Measurements from ENCODE around the gene HCLS1. TPM values are rescaled to one million over a fixed set of nuclear protein-coding genes. Genes with fewer than 3 reads are reported as not detected.
"Not testable (repeated sequence)": the region's sequence is repeated elsewhere in the genome, so short reads cannot be mapped to it uniquely, and the experiment has no call there.

HCLS1 gene
- total RNA-seq, 1 donor from 2014 or later: not detected

DNA sequence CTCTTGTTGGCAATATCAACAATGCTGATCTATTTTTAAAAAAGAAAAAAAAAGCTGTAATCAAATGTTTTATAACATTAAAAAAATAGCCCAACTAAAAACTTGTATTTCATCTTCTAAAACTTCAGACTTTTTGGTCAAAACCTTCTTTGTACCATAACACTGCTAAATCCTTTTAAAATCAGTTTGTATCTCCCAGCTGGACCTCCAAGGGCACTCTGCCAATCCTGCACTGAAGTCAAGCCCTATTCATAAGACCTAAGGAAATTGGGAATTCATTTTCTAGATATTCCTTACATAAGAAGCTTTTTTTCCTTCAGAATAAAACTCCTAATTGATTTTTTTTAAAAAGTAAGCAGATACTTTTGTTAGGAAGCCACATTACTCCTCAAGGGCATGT is 38.2 kb upstream of the HCLS1 start:
- Mint-ChIP-seq H3K4me3 (ENCODE audit: unreplicated experiment) (no peak overlapping the region), H3K27me3 (ENCODE audit: unreplicated experiment) (no peaks in the 10 kb centered on the region), H3K9me3 (ENCODE audit: unreplicated experiment) (no peaks in the 10 kb centered on the region), H3K36me3 (ENCODE audit: unreplicated experiment) (peaks cover 7% of the 10 kb centered on the region), H3K27ac (ENCODE audit: unreplicated experiment) (no peak overlapping the region), H3K4me1 (ENCODE audit: low read depth, unreplicated experiment) (no peaks in the 10 kb centered on the region)
- TF ChIP-seq, protein P1, sequence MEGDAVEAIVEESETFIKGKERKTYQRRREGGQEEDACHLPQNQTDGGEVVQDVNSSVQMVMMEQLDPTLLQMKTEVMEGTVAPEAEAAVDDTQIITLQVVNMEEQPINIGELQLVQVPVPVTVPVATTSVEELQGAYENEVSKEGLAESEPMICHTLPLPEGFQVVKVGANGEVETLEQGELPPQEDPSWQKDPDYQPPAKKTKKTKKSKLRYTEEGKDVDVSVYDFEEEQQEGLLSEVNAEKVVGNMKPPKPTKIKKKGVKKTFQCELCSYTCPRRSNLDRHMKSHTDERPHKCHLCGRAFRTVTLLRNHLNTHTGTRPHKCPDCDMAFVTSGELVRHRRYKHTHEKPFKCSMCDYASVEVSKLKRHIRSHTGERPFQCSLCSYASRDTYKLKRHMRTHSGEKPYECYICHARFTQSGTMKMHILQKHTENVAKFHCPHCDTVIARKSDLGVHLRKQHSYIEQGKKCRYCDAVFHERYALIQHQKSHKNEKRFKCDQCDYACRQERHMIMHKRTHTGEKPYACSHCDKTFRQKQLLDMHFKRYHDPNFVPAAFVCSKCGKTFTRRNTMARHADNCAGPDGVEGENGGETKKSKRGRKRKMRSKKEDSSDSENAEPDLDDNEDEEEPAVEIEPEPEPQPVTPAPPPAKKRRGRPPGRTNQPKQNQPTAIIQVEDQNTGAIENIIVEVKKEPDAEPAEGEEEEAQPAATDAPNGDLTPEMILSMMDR (IDR thresholded peaks at IDR 0.05; ENCODE audit: partially characterized antibody, unreplicated experiment): no peak
- DNase-seq: no peak

DNA sequence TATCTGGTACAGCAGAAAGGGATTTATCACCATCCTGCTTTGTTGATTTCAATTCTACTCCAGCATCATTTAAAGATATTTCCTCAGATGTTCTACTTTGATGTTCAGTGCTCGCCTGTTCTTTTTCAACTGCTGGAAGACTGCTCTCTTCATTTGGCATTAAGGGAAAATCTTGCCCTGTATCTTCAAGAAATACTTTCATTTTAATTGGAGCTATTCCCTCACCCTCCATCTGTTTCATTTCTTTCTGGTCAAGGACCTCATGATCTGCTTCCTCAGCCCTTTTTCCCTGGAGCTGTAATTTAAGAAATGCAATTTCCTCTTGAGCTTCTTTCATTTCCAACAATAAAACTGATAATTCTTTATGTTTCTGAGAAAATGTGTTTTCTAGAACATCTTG is 37.8 kb upstream of the HCLS1 start:
- no peak for DNase-seq
- no peaks in the 10 kb centered on the region for H3K4me1 Mint-ChIP-seq (ENCODE audit: low read depth, unreplicated experiment)
- no peaks in the 10 kb centered on the region for H3K27me3 Mint-ChIP-seq (ENCODE audit: unreplicated experiment)
- H3K36me3 Mint-ChIP-seq (ENCODE audit: unreplicated experiment): peaks cover 5% of the 10 kb centered on the region
- TF ChIP-seq, protein P1 (IDR thresholded peaks at IDR 0.05; ENCODE audit: partially characterized antibody, unreplicated experiment): no peak
- no peaks in the 10 kb centered on the region for H3K9me3 Mint-ChIP-seq (ENCODE audit: unreplicated experiment)
- H3K27ac Mint-ChIP-seq (ENCODE audit: unreplicated experiment): no peak overlapping the region
- no peak overlapping the region for H3K4me3 Mint-ChIP-seq (ENCODE audit: unreplicated experiment)

- H3K4me3 Mint-ChIP-seq (ENCODE audit: unreplicated experiment): no peak overlapping the region
- no peaks in the 10 kb centered on the region for H3K27me3 Mint-ChIP-seq (ENCODE audit: unreplicated experiment)
- no peaks in the 10 kb centered on the region for H3K9me3 Mint-ChIP-seq (ENCODE audit: unreplicated experiment)
- no peak for DNase-seq
- H3K4me1 Mint-ChIP-seq (ENCODE audit: low read depth, unreplicated experiment): no peaks in the 10 kb centered on the region
- peaks cover 10% of the 10 kb centered on the region for H3K36me3 Mint-ChIP-seq (ENCODE audit: unreplicated experiment)
- TF ChIP-seq, protein P1 (IDR thresholded peaks at IDR 0.05; ENCODE audit: partially characterized antibody, unreplicated experiment): no peak
- H3K27ac Mint-ChIP-seq (ENCODE audit: unreplicated experiment): no peak overlapping the region
These were observed 35.5 kb upstream of the HCLS1 start for GRCh38 chr3:121696186-121696585.

DNA sequence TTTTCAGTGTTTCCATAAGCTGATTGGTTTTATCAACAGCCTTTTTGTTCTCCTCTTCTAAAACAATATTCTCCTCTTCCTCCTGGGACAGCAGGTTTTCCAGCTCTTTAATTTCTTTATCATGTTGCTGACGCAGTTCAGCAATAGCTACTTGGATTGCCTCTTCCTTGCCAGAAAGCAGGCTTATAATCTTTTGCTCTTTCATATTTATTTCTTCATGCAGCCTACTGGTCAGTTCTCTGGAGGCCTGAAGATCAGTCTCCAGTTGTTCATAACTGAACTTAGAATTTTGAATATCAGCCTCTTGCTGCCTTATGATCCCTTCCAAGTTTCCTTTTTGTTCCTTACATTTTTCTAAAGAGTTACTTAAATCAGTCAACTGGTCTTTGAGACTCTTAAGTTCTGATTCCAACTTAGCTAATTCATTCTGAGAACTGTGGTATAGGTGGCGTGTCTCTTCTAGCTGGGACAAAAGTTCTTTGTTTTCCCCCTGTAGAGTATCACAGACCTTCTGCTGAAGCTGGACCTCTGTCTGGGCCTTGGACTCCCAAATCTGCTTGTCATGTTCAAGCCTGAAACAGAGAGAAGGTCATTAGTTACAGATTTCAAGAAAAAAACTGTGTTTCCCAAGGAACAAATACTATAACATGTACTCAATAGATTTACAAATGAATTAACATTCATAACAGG is 31.5 kb upstream of the HCLS1 start:
- Mint-ChIP-seq H3K4me1 (ENCODE audit: low read depth, unreplicated experiment) (no peaks in the 10 kb centered on the region), H3K9me3 (ENCODE audit: unreplicated experiment) (peaks cover 2% of the 10 kb centered on the region), H3K36me3 (ENCODE audit: unreplicated experiment) (peaks cover 19% of the 10 kb centered on the region), H3K27ac (ENCODE audit: unreplicated experiment) (no peak overlapping the region), H3K4me3 (ENCODE audit: unreplicated experiment) (no peak overlapping the region), H3K27me3 (ENCODE audit: unreplicated experiment) (no peaks in the 10 kb centered on the region)
- no peak for DNase-seq
- TF ChIP-seq, protein P1 (IDR thresholded peaks at IDR 0.05; ENCODE audit: partially characterized antibody, unreplicated experiment): no peak

DNA sequence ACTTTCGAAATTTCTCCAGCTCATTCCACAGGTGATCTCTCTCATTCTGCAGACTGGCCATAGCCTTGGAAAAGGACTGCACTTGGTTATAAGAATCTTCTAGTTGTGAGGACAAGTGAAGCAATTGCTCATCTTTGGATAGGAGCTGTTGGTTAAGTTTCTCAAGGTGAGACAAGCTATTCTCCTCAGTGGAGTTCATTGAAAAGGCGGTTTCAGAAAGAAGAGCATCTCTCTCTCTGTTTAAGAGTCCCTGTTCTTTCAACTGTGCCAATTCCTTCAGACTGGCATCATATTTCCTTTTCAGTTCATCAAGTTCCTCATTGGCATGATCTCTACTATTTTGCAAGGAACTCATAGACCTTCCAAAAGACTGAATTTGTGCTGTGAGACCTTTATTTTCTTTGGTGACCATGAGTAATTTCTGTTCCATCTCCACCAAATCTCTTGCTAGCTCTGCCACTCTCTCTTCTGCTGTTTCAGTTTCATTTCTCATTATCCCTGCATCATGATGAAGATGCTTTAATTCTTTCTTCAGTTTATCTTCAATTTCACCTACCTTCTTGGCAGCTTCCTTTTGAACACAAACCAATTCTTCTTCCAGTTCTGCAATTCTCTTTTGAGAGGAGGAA is 30.2 kb upstream of the HCLS1 start:
- DNase-seq: no peak
- Mint-ChIP-seq H3K9me3 (ENCODE audit: unreplicated experiment) (peaks cover 4% of the 10 kb centered on the region), H3K27me3 (ENCODE audit: unreplicated experiment) (no peaks in the 10 kb centered on the region), H3K36me3 (ENCODE audit: unreplicated experiment) (peaks cover 20% of the 10 kb centered on the region), H3K4me1 (ENCODE audit: low read depth, unreplicated experiment) (no peaks in the 10 kb centered on the region), H3K4me3 (ENCODE audit: unreplicated experiment) (no peak overlapping the region), H3K27ac (ENCODE audit: unreplicated experiment) (no peak overlapping the region)
- TF ChIP-seq, protein P1 (IDR thresholded peaks at IDR 0.05; ENCODE audit: partially characterized antibody, unreplicated experiment): no peak

DNA sequence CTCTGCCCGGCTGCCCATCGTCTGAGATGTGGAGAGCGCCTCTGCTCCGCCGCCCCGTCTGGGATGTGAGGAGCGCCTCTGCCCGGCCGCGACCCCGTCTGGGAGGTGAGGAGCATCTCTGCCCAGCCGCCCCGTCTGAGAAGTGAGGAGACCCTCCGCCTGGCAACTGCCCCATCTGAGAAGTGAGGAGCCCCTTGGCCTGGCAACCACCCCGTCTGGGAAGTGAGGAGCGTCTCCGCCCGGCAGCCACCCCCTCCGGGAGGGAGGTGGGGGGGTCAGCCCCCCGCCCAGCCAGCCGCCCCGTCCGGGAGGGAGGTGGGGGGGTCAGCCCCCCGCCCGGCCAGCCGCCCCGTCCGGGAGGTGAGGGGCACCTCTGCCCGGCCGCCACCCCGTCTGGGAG is 28.0 kb upstream of the HCLS1 start:
- peak; percentile 12 for DNase-seq
- not testable (repeated sequence) for H3K27me3 Mint-ChIP-seq (ENCODE audit: unreplicated experiment); H3K27ac Mint-ChIP-seq (ENCODE audit: unreplicated experiment); H3K4me1 Mint-ChIP-seq (ENCODE audit: low read depth, unreplicated experiment); H3K4me3 Mint-ChIP-seq (ENCODE audit: unreplicated experiment)
- H3K36me3 Mint-ChIP-seq (ENCODE audit: unreplicated experiment): peaks cover 32% of the 10 kb centered on the region
- peaks cover 12% of the 10 kb centered on the region for H3K9me3 Mint-ChIP-seq (ENCODE audit: unreplicated experiment)
